Measurements from ENCODE around the gene MUC3A.

- TF ChIP-seq, protein P1, sequence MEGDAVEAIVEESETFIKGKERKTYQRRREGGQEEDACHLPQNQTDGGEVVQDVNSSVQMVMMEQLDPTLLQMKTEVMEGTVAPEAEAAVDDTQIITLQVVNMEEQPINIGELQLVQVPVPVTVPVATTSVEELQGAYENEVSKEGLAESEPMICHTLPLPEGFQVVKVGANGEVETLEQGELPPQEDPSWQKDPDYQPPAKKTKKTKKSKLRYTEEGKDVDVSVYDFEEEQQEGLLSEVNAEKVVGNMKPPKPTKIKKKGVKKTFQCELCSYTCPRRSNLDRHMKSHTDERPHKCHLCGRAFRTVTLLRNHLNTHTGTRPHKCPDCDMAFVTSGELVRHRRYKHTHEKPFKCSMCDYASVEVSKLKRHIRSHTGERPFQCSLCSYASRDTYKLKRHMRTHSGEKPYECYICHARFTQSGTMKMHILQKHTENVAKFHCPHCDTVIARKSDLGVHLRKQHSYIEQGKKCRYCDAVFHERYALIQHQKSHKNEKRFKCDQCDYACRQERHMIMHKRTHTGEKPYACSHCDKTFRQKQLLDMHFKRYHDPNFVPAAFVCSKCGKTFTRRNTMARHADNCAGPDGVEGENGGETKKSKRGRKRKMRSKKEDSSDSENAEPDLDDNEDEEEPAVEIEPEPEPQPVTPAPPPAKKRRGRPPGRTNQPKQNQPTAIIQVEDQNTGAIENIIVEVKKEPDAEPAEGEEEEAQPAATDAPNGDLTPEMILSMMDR (IDR thresholded peaks at IDR 0.05) = no peak
- TF ChIP-seq POLR2AphosphoS5 (IDR thresholded peaks at IDR 0.05) (no peak), POLR2A (IDR thresholded peaks at IDR 0.05; ENCODE audit: low read depth) (no peak)
Measured at GRCh38 chr7:100967292-100967863, 18.0 kb downstream of the MUC3A start.

Measured in esophagus muscularis mucosa (tissue), 3 donors.